Upper lobe of left lung (tissue), 6 donors: ENCODE measurements around the gene ITGB1BP1. TPM values are rescaled to one million over a fixed set of nuclear protein-coding genes. Genes with fewer than 3 reads are reported as not detected.
A peak's percentile ranks its signal among the peaks of the same experiment; 100 is the strongest.
"Not testable (repeated sequence)": the region's sequence is repeated elsewhere in the genome, so short reads cannot be mapped to it uniquely, and the experiment has no call there.

Experiments used
- ATAC-seq, 2 donors: fragments of 200-7000 bp; cut with Tn5 transposase; one replicate each; pipeline ENCODE4 v1.9.1; 2022; ENCODE audit warnings: mild to moderate bottlenecking in 2 of 2, moderate library complexity in 2 of 2; ENCODE audit not compliant: low FRiP score in 2 of 2
- DNase-seq, 2 donors: peaks; one replicate each; pipeline ENCODE4 v3.0.0-alpha.2; 2019 to 2020
- H3K27ac ChIP-seq, 4 donors: fragments of 200-600 bp; sonication (generic); one replicate each; pipeline ENCODE4 v1.5.1; 2016 to 2019
- H3K27me3 ChIP-seq, 4 donors: fragments of 200-600 bp; sonication (generic); one replicate each; pipeline ENCODE4 v1.5.1; 2017 to 2019
- H3K36me3 ChIP-seq, 4 donors: fragments of 200-600 bp; sonication (generic); one replicate each; pipeline ENCODE4 v1.5.1; 2016 to 2019
- H3K4me1 ChIP-seq, 4 donors: fragments of 200-600 bp; sonication (generic); one replicate each; pipeline ENCODE4 v1.5.1; 2018 to 2019
- H3K4me3 ChIP-seq, 4 donors: fragments of 200-600 bp; sonication (generic); one replicate each; pipeline ENCODE4 v1.5.1; 2017 to 2019; ENCODE audit warnings: mild to moderate bottlenecking in 2 of 4, moderate library complexity in 1 of 4
- H3K9me3 ChIP-seq, 4 donors: fragments of 200-600 bp; sonication (generic); one replicate each; pipeline ENCODE4 v1.5.1; 2018 to 2019
- CTCF ChIP-seq, 6 experiments: fragments of 450-650 bp in 4 of 6; fragments of 200-600 bp in 2 of 6; sonication (generic) in 2 of 6; IDR thresholded peaks; one replicate each; pipeline ENCODE4 v1.5.1; 2016 to 2019; ENCODE audit warnings: antibody characterized with exemption in 6 of 6
- EP300 ChIP-seq, 4 donors: sonication (generic); formaldehyde crosslinking; IDR thresholded peaks; one replicate each; pipeline ENCODE4 v1.5.1; 2017; ENCODE audit warnings: antibody characterized with exemption in 4 of 4, control low read depth in 2 of 4
- POLR2A ChIP-seq, 4 donors: fragments of 450-650 bp; IDR thresholded peaks; one replicate each; pipeline ENCODE4 v1.5.1; 2016 to 2017; ENCODE audit warnings: antibody characterized with exemption in 4 of 4, mild to moderate bottlenecking in 2 of 4
- POLR2AphosphoS5 ChIP-seq, 2 donors: sonication (generic); formaldehyde crosslinking; IDR thresholded peaks; one replicate each; pipeline ENCODE4 v1.5.1; 2017; ENCODE audit warnings: antibody characterized with exemption in 2 of 2
- WGBS, 2 donors: methylation state at CpG; one replicate each; pipeline ENCODE4 v1.1.5; 2017 to 2018; 5-methylcytosine and 5-hydroxymethylcytosine counted together
- total RNA-seq, 6 donors: library from RNA; depleted of rRNA in 4 of 6; stranded (reverse); fragments of >200 nt in 4 of 6; gene quantifications; one replicate each; pipeline versions ENCODE4 v1.1.0 to v1.2.1, GENCODE V29; 2016 to 2021
- donor health status: DM: no; HTN: no; CAD: no; lungs with moderate emphysema.
- donor health status: DM: no; HTN: yes; CAD: no; lungs with severe emphysema.

The ITGB1BP1 gene
- total RNA-seq, 6 donors from 2014 or later = 25.1 to 87.2 (median 39.1) TPM

GRCh38 chr2:9400268-9401058 is 22.9 kb downstream of the ITGB1BP1 start:
- peak in 1 of 2 donors; percentile 6 for ATAC-seq
- peaks cover 0 to 11% (median 1%) of the 10 kb centered on the region in 4 donors for H3K4me1 ChIP-seq
- no peak for TF ChIP-seq EP300 (IDR thresholded peaks at IDR 0.05)
- TF ChIP-seq POLR2AphosphoS5 (IDR thresholded peaks at IDR 0.05) = no peak
- TF ChIP-seq POLR2A (IDR thresholded peaks at IDR 0.05) = no peak
- no peak for TF ChIP-seq CTCF (IDR thresholded peaks at IDR 0.05)
- H3K27me3 ChIP-seq = no peaks in the 10 kb centered on the region
- WGBS, 2 donors = 82 to 90% methylated on average over 5 to 10 of the region's 12 CpGs
- H3K36me3 ChIP-seq = peaks cover 2 to 36% (median 23%) of the 10 kb centered on the region in 4 donors
- no peaks in the 10 kb centered on the region for H3K9me3 ChIP-seq
- no peak overlapping the region for H3K4me3 ChIP-seq
- peak overlapping the region in 1 of 4 donors; percentile 48 for H3K27ac ChIP-seq
- DNase-seq = no peak

GRCh38 chr2:9398881-9399780 is 24.2 kb downstream of the ITGB1BP1 start:
- DNase-seq (peak in 1 of 2 donors; percentile 62), ATAC-seq (peak; percentile 60 to 74)
- WGBS, 2 donors = 79 to 88% methylated on average over 19 to 20 of the region's 20 CpGs
- H3K27ac ChIP-seq = peak overlapping the region in 3 of 4 donors; percentile 42 to 59 (median 48)
- TF ChIP-seq POLR2A (IDR thresholded peaks at IDR 0.05) = no peak
- TF ChIP-seq POLR2AphosphoS5 (IDR thresholded peaks at IDR 0.05) = peak in 1 of 2 donors; percentile 35
- no peak for TF ChIP-seq EP300 (IDR thresholded peaks at IDR 0.05)
- peaks cover 2 to 44% (median 29%) of the 10 kb centered on the region in 4 donors for H3K36me3 ChIP-seq
- H3K27me3 ChIP-seq = no peaks in the 10 kb centered on the region
- H3K4me1 ChIP-seq = peaks cover 0 to 5% (median 0%) of the 10 kb centered on the region in 4 donors
- H3K4me3 ChIP-seq = no peak overlapping the region
- H3K9me3 ChIP-seq = no peaks in the 10 kb centered on the region

- not testable (repeated sequence) for H3K27me3 ChIP-seq, DNase-seq, ATAC-seq, H3K4me3 ChIP-seq, H3K9me3 ChIP-seq, H3K4me1 ChIP-seq
- peaks cover 0 to 50% (median 34%) of the 10 kb centered on the region in 4 donors for H3K36me3 ChIP-seq
- 93 to 98% methylated on average over 11 of the region's 11 CpGs for WGBS, 2 donors
- peak overlapping the region in 2 of 4 donors; percentile 12 to 36 for H3K27ac ChIP-seq
Measured at GRCh38 chr2:9398251-9398650, 25.1 kb downstream of the ITGB1BP1 start.

- 91 to 94% methylated on average over 14 of the region's 14 CpGs for WGBS, 2 donors
- TF ChIP-seq POLR2A (IDR thresholded peaks at IDR 0.05) (no peak), EP300 (IDR thresholded peaks at IDR 0.05) (no peak), CTCF (IDR thresholded peaks at IDR 0.05) (no peak), POLR2AphosphoS5 (IDR thresholded peaks at IDR 0.05) (no peak)
- DNase-seq (no peak), ATAC-seq (no peak)
- Histone ChIP-seq H3K27me3 (no peaks in the 10 kb centered on the region), H3K4me3 (no peak overlapping the region), H3K27ac (no peak overlapping the region), H3K36me3 (peaks cover 0 to 50% (median 30%) of the 10 kb centered on the region in 4 donors), H3K9me3 (no peaks in the 10 kb centered on the region), H3K4me1 (peaks cover 0 to 5% (median 0%) of the 10 kb centered on the region in 4 donors)
Measured at GRCh38 chr2:9397201-9397600, 26.1 kb downstream of the ITGB1BP1 start.

GRCh38 chr2:9394816-9395215 is 28.5 kb downstream of the ITGB1BP1 start:
- no peak for ATAC-seq
- H3K27ac ChIP-seq = no peak overlapping the region
- no peak for DNase-seq
- peaks cover 0 to 5% (median 0%) of the 10 kb centered on the region in 4 donors for H3K4me1 ChIP-seq
- no peaks in the 10 kb centered on the region for H3K9me3 ChIP-seq
- H3K27me3 ChIP-seq = no peaks in the 10 kb centered on the region
- H3K4me3 ChIP-seq = no peak overlapping the region
- peaks cover 0 to 54% (median 23%) of the 10 kb centered on the region in 4 donors for H3K36me3 ChIP-seq
- WGBS, 2 donors = 90 to 95% methylated on average over 12 to 15 of the region's 15 CpGs
- TF ChIP-seq CTCF (IDR thresholded peaks at IDR 0.05) (no peak), POLR2AphosphoS5 (IDR thresholded peaks at IDR 0.05) (no peak), POLR2A (IDR thresholded peaks at IDR 0.05) (no peak), EP300 (IDR thresholded peaks at IDR 0.05) (no peak)
